ENCODE data around the gene SPDYE6.
"Not testable (repeated sequence)": the region's sequence is repeated elsewhere in the genome, so short reads cannot be mapped to it uniquely, and the experiment has no call there.

SPDYE6 gene

DNA sequence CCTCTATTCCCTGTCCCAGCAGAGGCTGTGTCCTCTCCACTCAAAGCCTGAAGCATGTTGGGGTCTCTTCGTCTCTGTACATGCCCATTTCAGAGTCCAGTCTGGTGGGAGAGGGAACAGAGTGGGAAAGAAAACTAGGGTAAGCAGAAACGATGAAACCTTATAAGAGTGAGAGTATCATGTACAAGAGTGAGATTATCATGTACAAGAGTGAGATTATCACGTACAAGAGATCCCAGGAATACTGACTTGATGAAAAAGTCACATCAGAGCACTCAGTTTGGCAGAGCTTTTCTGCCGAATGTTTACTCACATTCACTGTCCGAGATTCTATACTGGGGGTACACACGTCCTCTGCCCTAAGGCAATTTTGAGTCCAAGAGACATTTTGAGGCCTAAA is at the start of gene SPDYE6:
Gene SPDYE6 (minus strand): TSS at position 101 of the 400 bp plus-strand sequence. CDS start 421 bp downstream, outside the sequence.
- DNase-seq: not testable (repeated sequence)

GRCh38 chr7:102404862-102405188 is 48.6 kb upstream of the SPDYE6 start:
- DNase-seq: not testable (repeated sequence)

DNA sequence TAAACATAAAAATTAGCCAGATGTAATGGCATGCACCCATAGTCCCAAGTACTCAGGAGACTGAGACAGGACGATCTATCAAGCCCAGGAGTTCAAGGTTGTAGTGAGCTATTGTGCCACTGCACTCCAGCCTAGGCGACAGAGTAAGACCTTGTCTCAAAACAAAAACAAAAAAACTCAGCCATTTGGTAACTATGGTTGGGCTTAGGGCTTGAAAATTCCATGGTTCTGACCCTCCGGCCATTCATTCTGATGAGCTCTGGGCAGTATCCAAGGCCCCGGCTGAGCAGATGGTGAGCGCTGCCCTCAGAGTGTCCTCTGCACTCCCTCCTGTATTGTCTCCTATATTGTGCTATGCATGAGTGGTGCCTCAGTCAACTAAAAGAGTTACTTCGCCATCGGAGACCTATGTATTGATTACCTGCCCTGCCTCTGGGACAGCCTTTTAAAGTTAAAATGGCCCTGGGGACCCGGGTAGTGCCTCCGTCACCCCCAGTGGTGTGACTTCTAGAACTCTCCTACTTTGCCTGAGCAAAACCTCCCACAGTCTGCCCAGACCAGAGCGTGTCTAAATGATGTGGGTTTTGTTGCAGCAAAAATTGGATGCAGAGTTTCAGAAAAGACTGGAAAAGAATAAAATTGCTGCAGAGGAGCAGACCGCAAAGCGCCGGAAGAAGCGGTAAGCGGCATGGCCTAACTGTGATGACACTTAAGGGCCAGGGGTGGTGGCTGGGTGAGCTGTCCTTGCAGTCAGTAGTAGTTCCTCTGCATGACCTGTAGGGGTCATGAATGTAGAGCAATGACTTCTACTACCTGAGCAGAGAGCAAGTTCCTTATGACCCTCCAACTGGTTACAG is 48.0 kb upstream of the SPDYE6 start:
- DNase-seq: peak; percentile 75

- DNase-seq: no peak
These were observed 47.3 kb upstream of the SPDYE6 start for GRCh38 chr7:102403563-102403962.

- no peak for DNase-seq
These were observed 44.1 kb upstream of the SPDYE6 start for GRCh38 chr7:102400360-102400759.

- DNase-seq: no peak
These were observed 42.3 kb upstream of the SPDYE6 start for GRCh38 chr7:102398543-102398942.

DNA sequence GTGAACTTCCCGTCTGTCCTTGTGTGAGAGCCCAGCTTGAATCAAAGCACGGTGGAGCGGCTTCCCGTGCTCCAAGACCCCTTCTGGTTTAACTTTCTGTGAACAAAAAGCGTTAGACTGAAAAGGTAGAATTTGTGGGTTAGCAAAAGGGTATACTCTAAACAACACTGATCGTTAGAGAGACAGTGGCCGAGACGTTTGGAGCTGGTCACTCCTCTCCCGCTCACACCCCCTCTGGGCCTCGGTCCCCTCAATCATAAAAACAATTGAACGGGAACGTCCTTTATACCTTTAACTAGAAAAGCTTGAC is 40.4 kb upstream of the SPDYE6 start:
- no peak for DNase-seq

DNA sequence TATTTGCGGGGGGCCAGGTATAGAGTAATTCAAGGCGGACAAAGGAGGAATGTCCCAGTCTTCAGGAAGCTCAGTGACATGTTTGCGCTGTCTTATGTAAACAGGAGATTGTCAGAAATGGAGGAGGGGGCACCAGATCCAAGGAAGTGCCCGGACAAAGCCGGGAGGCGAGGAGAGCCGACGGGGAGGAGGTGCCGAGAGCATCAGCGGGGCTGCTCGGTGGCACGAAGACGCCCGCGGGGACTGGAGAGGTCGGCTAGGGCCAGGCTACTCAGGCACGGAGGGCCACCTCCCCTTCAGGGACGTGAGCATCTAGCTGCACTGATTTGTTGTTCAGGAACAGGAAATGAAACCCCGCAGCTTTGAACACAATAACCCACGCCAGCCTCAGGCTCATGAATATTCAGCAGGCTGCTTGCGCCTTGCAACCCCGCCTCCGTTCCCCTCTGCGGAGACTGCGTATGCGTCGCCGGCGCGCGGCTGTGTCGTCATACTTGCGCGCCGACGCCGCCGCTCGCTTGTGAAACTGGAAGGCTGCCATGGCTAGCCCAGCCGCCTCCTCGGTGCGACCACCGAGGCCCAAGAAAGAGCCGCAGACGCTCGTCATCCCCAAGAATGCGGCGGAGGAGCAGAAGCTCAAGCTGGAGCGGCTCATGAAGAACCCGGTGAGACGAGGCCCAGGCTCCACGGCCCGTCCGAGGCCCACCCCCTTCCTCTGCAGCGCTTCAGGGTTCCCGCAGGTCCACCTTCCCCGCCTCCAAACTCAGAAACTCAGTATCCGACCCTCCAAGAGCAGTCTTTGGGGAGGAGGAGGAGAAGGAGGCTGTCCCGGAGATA is 39.8 kb upstream of the SPDYE6 start, which contains the start of gene PRKRIP1:
Gene PRKRIP1 (plus strand): TSS at position 491 of the 837 bp plus-strand sequence. CDS start 49 bp downstream, at position 540.
- peak; percentile 94 for DNase-seq

DNA sequence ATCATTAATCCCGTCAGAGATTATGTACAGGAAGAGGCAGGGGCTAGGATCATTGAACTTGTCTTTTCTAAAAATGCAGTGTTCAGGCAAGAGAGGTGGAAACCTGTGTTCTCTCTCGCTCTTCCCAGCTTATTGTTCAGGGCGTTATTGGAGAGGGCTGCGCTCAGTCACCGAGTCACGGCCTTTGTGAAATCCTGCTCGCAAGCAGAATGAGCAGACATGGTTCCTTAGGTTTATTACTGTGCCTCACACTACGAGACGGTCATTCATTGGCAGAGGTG is 39.3 kb upstream of the SPDYE6 start:
- DNase-seq: no peak

DNA sequence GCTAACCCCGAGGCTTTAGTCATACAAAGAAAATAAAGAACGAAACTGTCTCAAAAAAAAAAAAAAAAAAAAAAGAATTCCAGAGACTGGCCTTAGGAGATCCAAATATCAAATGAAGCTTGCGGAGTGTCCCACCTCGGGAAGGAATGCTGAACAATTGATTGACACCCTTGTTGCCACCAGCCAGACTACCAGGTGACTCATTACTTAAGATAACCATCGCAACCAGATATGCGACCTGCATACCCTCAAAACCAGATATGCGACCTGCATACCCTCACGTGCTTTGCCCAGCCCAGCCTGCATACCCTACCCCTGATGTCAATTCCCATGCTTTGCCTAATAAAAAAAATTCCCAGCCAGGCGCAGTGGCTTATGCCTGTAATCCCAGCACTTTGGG is 37.2 kb upstream of the SPDYE6 start:
- DNase-seq: no peak

- DNase-seq: no peak
These were observed 36.1 kb upstream of the SPDYE6 start for GRCh38 chr7:102392330-102392729.

DNA sequence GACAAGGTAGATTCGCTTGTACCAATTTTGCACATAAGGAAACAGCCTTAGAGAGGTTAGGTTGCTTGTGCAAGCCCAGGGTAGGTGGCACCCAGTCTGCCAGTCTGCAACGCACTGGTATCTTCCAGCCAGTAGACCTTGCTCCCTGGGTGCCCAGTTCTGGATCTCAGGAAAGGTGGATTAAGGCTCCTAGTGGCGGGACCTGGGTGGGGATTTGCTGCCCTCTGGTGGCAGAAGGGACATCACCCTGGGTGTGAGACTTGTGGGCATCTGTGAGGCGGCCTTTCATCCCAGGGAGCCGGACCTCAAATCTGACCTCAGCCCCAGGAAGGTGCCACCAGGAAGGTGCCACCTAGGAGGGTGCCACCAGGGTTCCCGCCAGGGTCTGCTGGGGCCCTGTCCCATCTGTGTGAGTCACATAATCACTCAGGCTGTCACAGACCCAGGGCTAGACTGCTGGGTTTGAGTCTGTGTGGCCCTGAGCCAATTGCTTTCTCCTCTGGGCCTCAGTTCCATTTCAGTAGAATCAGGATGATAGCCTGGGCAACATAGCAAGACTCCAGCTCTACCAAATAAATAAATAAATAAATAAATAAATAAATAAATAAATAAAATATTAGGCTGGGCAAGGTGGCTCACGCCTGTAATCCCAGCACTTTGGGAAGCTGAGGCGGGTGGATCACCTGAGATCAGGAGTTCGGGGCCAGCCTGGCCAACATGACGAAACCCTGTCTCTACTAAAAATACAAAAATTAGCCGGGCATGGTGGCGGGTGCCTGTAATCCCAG is 34.6 kb upstream of the SPDYE6 start:
- DNase-seq: peak; percentile 69

- no peak for DNase-seq
These were observed 33.6 kb upstream of the SPDYE6 start for GRCh38 chr7:102389810-102390209.

DNA sequence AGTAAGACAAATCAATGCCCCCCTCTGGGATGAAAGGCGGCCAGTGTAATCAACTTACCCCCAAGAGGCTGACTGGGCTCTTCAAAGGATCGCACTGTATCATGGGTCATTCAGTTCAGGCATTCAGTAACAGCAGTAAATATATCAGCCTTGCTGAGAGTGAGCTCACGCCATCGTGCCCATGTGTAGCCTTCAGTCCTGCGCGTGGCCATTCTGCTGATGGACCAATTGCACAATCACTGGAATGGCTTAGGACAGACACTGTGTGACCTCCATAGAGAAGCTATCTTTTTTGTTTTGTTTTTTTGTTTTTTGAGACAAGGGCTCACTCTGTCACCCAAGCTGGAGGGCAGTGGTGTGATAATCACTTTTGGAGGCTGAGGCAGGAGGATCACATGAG is 30.8 kb upstream of the SPDYE6 start:
- no peak for DNase-seq

DNA sequence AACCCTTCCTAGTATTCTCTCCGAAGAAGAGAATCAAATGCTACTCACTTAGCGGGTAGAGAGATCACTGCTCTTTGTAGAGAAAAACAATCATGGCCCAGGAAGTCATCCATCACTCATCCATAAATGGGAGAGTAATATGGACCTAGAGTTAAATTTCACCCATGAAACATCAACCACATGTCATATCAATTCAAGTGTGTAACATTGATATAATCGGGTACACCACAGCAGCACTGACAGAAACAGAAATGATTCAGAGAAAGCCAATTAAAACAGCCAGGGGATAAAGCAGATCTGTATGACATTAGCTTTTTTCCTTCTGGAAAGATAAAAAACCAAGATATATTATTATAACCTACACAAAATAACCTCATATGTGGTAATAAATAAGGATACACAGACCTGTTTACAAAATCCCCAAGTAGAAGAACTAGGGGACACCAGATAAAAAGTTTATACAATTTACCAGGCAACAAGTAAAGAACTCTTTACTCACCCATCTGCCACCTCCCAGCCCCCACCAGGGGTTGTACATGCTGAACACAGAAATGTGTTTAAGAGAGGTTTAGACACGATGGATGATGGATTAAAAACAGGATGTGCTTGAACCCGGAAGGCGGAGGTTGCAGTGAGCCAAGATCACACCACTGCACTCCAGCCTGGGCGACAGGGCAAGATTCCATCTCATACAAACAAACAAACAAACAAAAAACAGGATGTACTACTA is 25.6 kb upstream of the SPDYE6 start:
- not testable (repeated sequence) for DNase-seq

DNA sequence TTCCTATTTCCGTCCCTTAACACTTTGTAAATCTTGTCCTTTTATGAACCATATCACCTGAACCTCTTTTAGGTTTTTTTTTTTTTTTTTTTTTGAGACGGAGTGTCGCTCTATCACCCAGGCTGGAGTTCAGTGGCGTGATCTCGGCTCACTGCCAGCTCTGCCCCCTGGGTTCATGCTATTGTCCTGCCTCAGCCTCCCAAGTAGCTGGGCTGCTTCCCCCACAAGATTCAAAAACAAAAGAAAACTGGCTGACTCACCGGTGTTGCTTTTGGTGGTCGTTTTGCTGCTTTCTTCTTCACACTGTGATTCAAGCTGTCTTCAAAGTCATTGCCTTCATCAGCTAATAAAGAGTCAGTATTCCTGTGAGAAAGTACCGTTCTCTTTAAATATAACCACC is 24.6 kb upstream of the SPDYE6 start:
- not testable (repeated sequence) for DNase-seq

GRCh38 chr7:102376964-102377466 is 20.8 kb upstream of the SPDYE6 start:
- no peak for DNase-seq

GRCh38 chr7:102372796-102373195 is 16.6 kb upstream of the SPDYE6 start:
- DNase-seq: not testable (repeated sequence)

DNA sequence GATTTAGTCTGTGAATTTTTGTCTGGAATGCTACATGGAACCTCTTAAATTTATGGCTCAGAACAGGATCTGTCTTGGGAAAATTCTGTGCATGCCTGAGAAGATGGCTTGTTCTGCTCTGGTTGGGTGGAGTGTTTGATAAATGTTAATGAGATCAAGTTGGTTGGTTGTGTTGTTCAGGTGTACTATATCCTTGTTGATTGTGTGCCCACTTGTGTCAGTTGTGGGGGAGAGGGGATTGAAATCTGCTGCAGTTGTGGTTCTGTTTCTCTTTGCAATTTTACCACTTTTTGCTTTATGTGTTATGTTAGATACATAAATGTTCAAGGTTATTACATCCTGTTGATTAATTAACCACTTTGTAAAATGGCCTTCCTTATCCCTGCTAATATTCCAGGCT is 13.8 kb upstream of the SPDYE6 start:
- DNase-seq: not testable (repeated sequence)

GRCh38 chr7:102365390-102365789 is 9.1 kb upstream of the SPDYE6 start:
- DNase-seq: not testable (repeated sequence)

GRCh38 chr7:102364394-102364886 is 8.2 kb upstream of the SPDYE6 start:
- peak; percentile 6 for DNase-seq

All from activated CD4-positive, alpha-beta T cell treated with anti-CD3 and anti-CD28 coated beads, Interleukin-10, Interleukin-2, amounts not matched to agents 100 ng/mL and 50 ng/mL, durations not matched to agents 16 hours and 8 hours (primary cell).